ENCODE measurements around the gene PIH1D2. TPM values are rescaled to one million over a fixed set of nuclear protein-coding genes. Genes with fewer than 3 reads are reported as not detected.
A peak's percentile ranks its signal among the peaks of the same experiment; 100 is the strongest.

Gene PIH1D2
- total RNA-seq, 1 experiment from 2014 or later = 4.8 TPM

GRCh38 chr11:112114460-112114859, 40.6 kb upstream of the PIH1D2 start:
- no peaks in the 10 kb centered on the region for H3K27me3 ChIP-seq (ENCODE audit: insufficient read depth, low read depth)
- no peaks in the 10 kb centered on the region for H3K9me2 ChIP-seq (ENCODE audit: insufficient read depth)
- H3F3A ChIP-seq (ENCODE audit: insufficient read depth, low read depth) = 0 out of 2 replicates have a peak, but pooled peaks cover 8% of the 10 kb centered on the region
- H3K79me2 ChIP-seq (ENCODE audit: low read depth) = no peaks in the 10 kb centered on the region
- no TSS peak for BruUV-seq (replicated peaks)
- intact Hi-C loops (cut with micrococcal nuclease; ENCODE audit: unreplicated experiment) = no loop called here
- no peak overlapping the region for H2AFZ ChIP-seq
- no peaks in the 10 kb centered on the region for H3K9me3 ChIP-seq (ENCODE audit: insufficient read depth, low read depth)
- H3K36me3 ChIP-seq (ENCODE audit: low read depth) = no peaks in the 10 kb centered on the region
- TF ChIP-seq, protein P1, sequence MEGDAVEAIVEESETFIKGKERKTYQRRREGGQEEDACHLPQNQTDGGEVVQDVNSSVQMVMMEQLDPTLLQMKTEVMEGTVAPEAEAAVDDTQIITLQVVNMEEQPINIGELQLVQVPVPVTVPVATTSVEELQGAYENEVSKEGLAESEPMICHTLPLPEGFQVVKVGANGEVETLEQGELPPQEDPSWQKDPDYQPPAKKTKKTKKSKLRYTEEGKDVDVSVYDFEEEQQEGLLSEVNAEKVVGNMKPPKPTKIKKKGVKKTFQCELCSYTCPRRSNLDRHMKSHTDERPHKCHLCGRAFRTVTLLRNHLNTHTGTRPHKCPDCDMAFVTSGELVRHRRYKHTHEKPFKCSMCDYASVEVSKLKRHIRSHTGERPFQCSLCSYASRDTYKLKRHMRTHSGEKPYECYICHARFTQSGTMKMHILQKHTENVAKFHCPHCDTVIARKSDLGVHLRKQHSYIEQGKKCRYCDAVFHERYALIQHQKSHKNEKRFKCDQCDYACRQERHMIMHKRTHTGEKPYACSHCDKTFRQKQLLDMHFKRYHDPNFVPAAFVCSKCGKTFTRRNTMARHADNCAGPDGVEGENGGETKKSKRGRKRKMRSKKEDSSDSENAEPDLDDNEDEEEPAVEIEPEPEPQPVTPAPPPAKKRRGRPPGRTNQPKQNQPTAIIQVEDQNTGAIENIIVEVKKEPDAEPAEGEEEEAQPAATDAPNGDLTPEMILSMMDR (conservative IDR thresholded peaks at IDR 0.05) = no peak
- no peak for TF ChIP-seq EZH2 (IDR thresholded peaks at IDR 0.05; ENCODE audit: low read depth)
- H3K4me3 ChIP-seq = no peak overlapping the region
- H4K20me1 ChIP-seq (ENCODE audit: insufficient read depth) = no peaks in the 10 kb centered on the region
- ChIA-PET CTCF (interaction anchor here (0.9 to 1.9 kb wide), 3 partner anchors 43 to 166 kb away, joined by 6 to 20 read pairs (median 7); partner anchors contain the start of gene BCO2), POLR2A (ENCODE audit: unreplicated experiment) (no interaction called here)
- no peak overlapping the region for H3K4me2 ChIP-seq
- H3K4me1 ChIP-seq (replicated peaks; ENCODE audit: insufficient read depth) = peaks cover 3% of the 10 kb centered on the region; the same call in 1 of the 2 replicates
- DNase-seq = no peak
- H3K27ac ChIP-seq = no peak overlapping the region

GRCh38 chr11:112113539-112114457, 40.0 kb upstream of the PIH1D2 start:
- TF ChIP-seq, protein P1 (conservative IDR thresholded peaks at IDR 0.05) = peak; percentile 93
- TF ChIP-seq EZH2 (IDR thresholded peaks at IDR 0.05; ENCODE audit: low read depth) = no peak
- intact Hi-C loops (cut with micrococcal nuclease; ENCODE audit: unreplicated experiment) = loop anchor here (1.0 to 2.0 kb wide), 3 partner anchors 62 to 167 kb away; partner anchors contain the start of gene BCO2
- Histone ChIP-seq H3K9me2 (ENCODE audit: insufficient read depth) (no peaks in the 10 kb centered on the region), H3K4me2 (peak overlapping the region; percentile 26; the same call in 1 of the 2 replicates), H3K36me3 (ENCODE audit: low read depth) (no peaks in the 10 kb centered on the region), H3F3A (ENCODE audit: insufficient read depth, low read depth) (0 out of 2 replicates have a peak, but pooled peaks cover 12% of the 10 kb centered on the region), H3K27ac (no peak overlapping the region), H3K4me3 (no peak overlapping the region), H4K20me1 (ENCODE audit: insufficient read depth) (no peaks in the 10 kb centered on the region), H3K27me3 (ENCODE audit: insufficient read depth, low read depth) (no peaks in the 10 kb centered on the region), H2AFZ (no peak overlapping the region), H3K79me2 (ENCODE audit: low read depth) (no peaks in the 10 kb centered on the region), H3K9me3 (ENCODE audit: insufficient read depth, low read depth) (no peaks in the 10 kb centered on the region), H3K4me1 (replicated peaks; ENCODE audit: insufficient read depth) (peaks cover 3% of the 10 kb centered on the region; the same call in 1 of the 2 replicates)
- BruUV-seq (replicated peaks) = no TSS peak
- ChIA-PET CTCF (interaction anchor here (0.6 to 1.9 kb wide), 6 partner anchors 18 to 167 kb away, joined by 3 to 20 read pairs (median 6); partner anchors contain the start of gene BCO2), POLR2A (ENCODE audit: unreplicated experiment) (interaction anchor here (0.7 kb wide), 1 partner anchor 13 kb away, joined by 26 read pairs; no protein-coding TSS in a partner anchor)
- DNase-seq = peak; percentile 5 to 66

GRCh38 chr11:112106070-112106469, 32.3 kb upstream of the PIH1D2 start:
- H4K20me1 ChIP-seq (ENCODE audit: insufficient read depth) = no peaks in the 10 kb centered on the region
- no peaks in the 10 kb centered on the region for H3K27me3 ChIP-seq (ENCODE audit: insufficient read depth, low read depth)
- no peak overlapping the region for H3K27ac ChIP-seq
- no peak for DNase-seq
- H3K4me3 ChIP-seq = no peak overlapping the region
- POLR2A ChIA-PET (ENCODE audit: unreplicated experiment) = no interaction called here
- BruUV-seq (replicated peaks) = no TSS peak
- CTCF ChIA-PET = no interaction called here
- intact Hi-C loops (cut with micrococcal nuclease; ENCODE audit: unreplicated experiment) = no loop called here
- H3K4me1 ChIP-seq (replicated peaks; ENCODE audit: insufficient read depth) = no peaks in the 10 kb centered on the region
- TF ChIP-seq, protein P1 (conservative IDR thresholded peaks at IDR 0.05) = no peak
- TF ChIP-seq EZH2 (IDR thresholded peaks at IDR 0.05; ENCODE audit: low read depth) = no peak
- no peaks in the 10 kb centered on the region for H3K79me2 ChIP-seq (ENCODE audit: low read depth)
- no peak overlapping the region for H2AFZ ChIP-seq
- peaks cover 15% of the 10 kb centered on the region; the same call in 1 of the 2 replicates for H3F3A ChIP-seq (ENCODE audit: insufficient read depth, low read depth)
- no peaks in the 10 kb centered on the region for H3K9me2 ChIP-seq (ENCODE audit: insufficient read depth)
- H3K9me3 ChIP-seq (ENCODE audit: insufficient read depth, low read depth) = no peaks in the 10 kb centered on the region
- no peaks in the 10 kb centered on the region for H3K36me3 ChIP-seq (ENCODE audit: low read depth)
- no peak overlapping the region for H3K4me2 ChIP-seq

Measured in PC-9 (cell line).